Measurements from ENCODE around the gene ARL2. TPM values are rescaled to one million over a fixed set of nuclear protein-coding genes. Genes with fewer than 3 reads are reported as not detected.

The ARL2 gene
- total RNA-seq, 1 experiment from 2014 or later = 107 TPM

GRCh38 chr11:65066315-65066714 lies 52.4 kb downstream of the ARL2 start:
- Histone ChIP-seq H3F3A (ENCODE audit: low read length, unreplicated experiment) (no peaks in the 10 kb centered on the region), H3K79me2 (ENCODE audit: low read length) (no peaks in the 10 kb centered on the region), H3K27me3 (ENCODE audit: low read length) (no peaks in the 10 kb centered on the region), H3K9ac (ENCODE audit: low read length) (no peak overlapping the region), H2AFZ (ENCODE audit: low read length) (no peak overlapping the region), H3K9me3 (ENCODE audit: low read length) (no peaks in the 10 kb centered on the region), H3K4me3 (ENCODE audit: low read length) (no peak overlapping the region), H3K36me3 (ENCODE audit: low read depth, low read length) (no peaks in the 10 kb centered on the region), H3K27ac (ENCODE audit: low read length) (no peak overlapping the region), H3K9me2 (replicated peaks; ENCODE audit: low read length) (no peaks in the 10 kb centered on the region), H3K4me1 (ENCODE audit: insufficient read depth, low read length) (no peaks in the 10 kb centered on the region), H4K20me1 (ENCODE audit: low read length) (no peaks in the 10 kb centered on the region), H3K4me2 (ENCODE audit: low read length) (no peak overlapping the region)
- BruUV-seq (replicated peaks) = no TSS peak
- ChIA-PET POLR2A (ENCODE audit: unreplicated experiment) (no interaction called here), CTCF (no interaction called here)
- DNase-seq = no peak
- ATAC-seq = no peak
- intact Hi-C loops (cut with micrococcal nuclease) = no loop called here
- no peak for TF ChIP-seq EZH2phosphoT487 (IDR thresholded peaks at IDR 0.05; ENCODE audit: borderline replicate concordance, low read length)
- no peak for TF ChIP-seq EZH2 (IDR thresholded peaks at IDR 0.05; ENCODE audit: low read length, unreplicated experiment)
- TF ChIP-seq, protein P1, sequence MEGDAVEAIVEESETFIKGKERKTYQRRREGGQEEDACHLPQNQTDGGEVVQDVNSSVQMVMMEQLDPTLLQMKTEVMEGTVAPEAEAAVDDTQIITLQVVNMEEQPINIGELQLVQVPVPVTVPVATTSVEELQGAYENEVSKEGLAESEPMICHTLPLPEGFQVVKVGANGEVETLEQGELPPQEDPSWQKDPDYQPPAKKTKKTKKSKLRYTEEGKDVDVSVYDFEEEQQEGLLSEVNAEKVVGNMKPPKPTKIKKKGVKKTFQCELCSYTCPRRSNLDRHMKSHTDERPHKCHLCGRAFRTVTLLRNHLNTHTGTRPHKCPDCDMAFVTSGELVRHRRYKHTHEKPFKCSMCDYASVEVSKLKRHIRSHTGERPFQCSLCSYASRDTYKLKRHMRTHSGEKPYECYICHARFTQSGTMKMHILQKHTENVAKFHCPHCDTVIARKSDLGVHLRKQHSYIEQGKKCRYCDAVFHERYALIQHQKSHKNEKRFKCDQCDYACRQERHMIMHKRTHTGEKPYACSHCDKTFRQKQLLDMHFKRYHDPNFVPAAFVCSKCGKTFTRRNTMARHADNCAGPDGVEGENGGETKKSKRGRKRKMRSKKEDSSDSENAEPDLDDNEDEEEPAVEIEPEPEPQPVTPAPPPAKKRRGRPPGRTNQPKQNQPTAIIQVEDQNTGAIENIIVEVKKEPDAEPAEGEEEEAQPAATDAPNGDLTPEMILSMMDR (conservative IDR thresholded peaks at IDR 0.05; ENCODE audit: low read depth, low read length) = no peak

- no peak overlapping the region for H3K4me2 ChIP-seq (ENCODE audit: low read length)
- no peaks in the 10 kb centered on the region for H3K27me3 ChIP-seq (ENCODE audit: low read length)
- no peak overlapping the region for H3K9ac ChIP-seq (ENCODE audit: low read length)
- H4K20me1 ChIP-seq (ENCODE audit: low read length) = no peaks in the 10 kb centered on the region
- ChIA-PET CTCF (no interaction called here), POLR2A (ENCODE audit: unreplicated experiment) (no interaction called here)
- no peak overlapping the region for H3K4me3 ChIP-seq (ENCODE audit: low read length)
- TF ChIP-seq EZH2phosphoT487 (IDR thresholded peaks at IDR 0.05; ENCODE audit: borderline replicate concordance, low read length) (no peak), EZH2 (IDR thresholded peaks at IDR 0.05; ENCODE audit: low read length, unreplicated experiment) (no peak)
- TF ChIP-seq, protein P1 (conservative IDR thresholded peaks at IDR 0.05; ENCODE audit: low read depth, low read length) = no peak
- no peak for DNase-seq
- H3F3A ChIP-seq (ENCODE audit: low read length, unreplicated experiment) = no peaks in the 10 kb centered on the region
- no peaks in the 10 kb centered on the region for H3K36me3 ChIP-seq (ENCODE audit: low read depth, low read length)
- no TSS peak for BruUV-seq (replicated peaks)
- H3K9me3 ChIP-seq (ENCODE audit: low read length) = no peaks in the 10 kb centered on the region
- no peaks in the 10 kb centered on the region for H3K4me1 ChIP-seq (ENCODE audit: insufficient read depth, low read length)
- no peaks in the 10 kb centered on the region for H3K79me2 ChIP-seq (ENCODE audit: low read length)
- no peaks in the 10 kb centered on the region for H3K9me2 ChIP-seq (replicated peaks; ENCODE audit: low read length)
- ATAC-seq = no peak
- no peak overlapping the region for H2AFZ ChIP-seq (ENCODE audit: low read length)
- intact Hi-C loops (cut with micrococcal nuclease) = no loop called here
- no peak overlapping the region for H3K27ac ChIP-seq (ENCODE audit: low read length)
Observed at GRCh38 chr11:65066805-65067291, 52.9 kb downstream of the ARL2 start.

- DNase-seq (no peak), ATAC-seq (no peak)
- no peak overlapping the region for H3K27ac ChIP-seq (ENCODE audit: low read length)
- TF ChIP-seq, protein P1 (conservative IDR thresholded peaks at IDR 0.05; ENCODE audit: low read depth, low read length) = no peak
- TF ChIP-seq EZH2 (IDR thresholded peaks at IDR 0.05; ENCODE audit: low read length, unreplicated experiment) = no peak
- TF ChIP-seq EZH2phosphoT487 (IDR thresholded peaks at IDR 0.05; ENCODE audit: borderline replicate concordance, low read length) = no peak
- H3K9me2 ChIP-seq (replicated peaks; ENCODE audit: low read length) = no peaks in the 10 kb centered on the region
- no peaks in the 10 kb centered on the region for H3K9me3 ChIP-seq (ENCODE audit: low read length)
- no peak overlapping the region for H2AFZ ChIP-seq (ENCODE audit: low read length)
- no peak overlapping the region for H3K4me2 ChIP-seq (ENCODE audit: low read length)
- no peaks in the 10 kb centered on the region for H3K4me1 ChIP-seq (ENCODE audit: insufficient read depth, low read length)
- no peak overlapping the region for H3K4me3 ChIP-seq (ENCODE audit: low read length)
- no peak overlapping the region for H3K9ac ChIP-seq (ENCODE audit: low read length)
- POLR2A ChIA-PET (ENCODE audit: unreplicated experiment) = no interaction called here
- CTCF ChIA-PET = no interaction called here
- BruUV-seq (replicated peaks) = no TSS peak
- intact Hi-C loops (cut with micrococcal nuclease) = no loop called here
- no peaks in the 10 kb centered on the region for H3F3A ChIP-seq (ENCODE audit: low read length, unreplicated experiment)
- no peaks in the 10 kb centered on the region for H3K79me2 ChIP-seq (ENCODE audit: low read length)
- no peaks in the 10 kb centered on the region for H3K27me3 ChIP-seq (ENCODE audit: low read length)
- H3K36me3 ChIP-seq (ENCODE audit: low read depth, low read length) = no peaks in the 10 kb centered on the region
- no peaks in the 10 kb centered on the region for H4K20me1 ChIP-seq (ENCODE audit: low read length)
Observed at GRCh38 chr11:65067446-65067845, 53.5 kb downstream of the ARL2 start.

All from PC-3 (cell line).